Measurements from ENCODE around the gene EPHA6.

DNA sequence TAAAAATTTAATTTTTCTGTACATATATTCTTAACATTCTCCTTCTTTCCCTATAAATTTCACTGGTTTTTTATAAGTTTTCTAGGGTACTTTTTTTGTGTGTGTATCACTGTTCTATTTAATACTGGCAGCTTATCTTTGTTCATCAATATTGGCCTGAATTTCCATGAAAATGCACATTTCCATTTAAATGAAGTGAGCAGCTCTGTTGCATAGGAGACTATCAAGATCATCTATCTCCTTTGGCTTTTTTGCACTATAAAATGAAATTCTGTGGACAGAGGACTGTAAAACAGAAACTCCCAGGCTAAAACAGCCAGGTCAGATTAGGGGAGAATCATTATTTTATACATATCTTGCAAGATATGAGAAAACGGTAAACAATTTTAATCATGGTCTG, 673.2 kb downstream of the EPHA6 start:
- no peak for TF ChIP-seq RAD21 (conservative IDR thresholded peaks at IDR 0.05 in 1 of 2, IDR thresholded peaks at IDR 0.05 in 1 of 2)
- TF ChIP-seq ZSCAN20 (CRISPR knock-in tag; IDR thresholded peaks at IDR 0.05), result no peak
- TF ChIP-seq, protein P1, sequence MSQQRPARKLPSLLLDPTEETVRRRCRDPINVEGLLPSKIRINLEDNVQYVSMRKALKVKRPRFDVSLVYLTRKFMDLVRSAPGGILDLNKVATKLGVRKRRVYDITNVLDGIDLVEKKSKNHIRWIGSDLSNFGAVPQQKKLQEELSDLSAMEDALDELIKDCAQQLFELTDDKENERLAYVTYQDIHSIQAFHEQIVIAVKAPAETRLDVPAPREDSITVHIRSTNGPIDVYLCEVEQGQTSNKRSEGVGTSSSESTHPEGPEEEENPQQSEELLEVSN (IDR thresholded peaks at IDR 0.05; ENCODE audit: borderline replicate concordance, low read depth), result no peak
- TF ChIP-seq, protein P2, sequence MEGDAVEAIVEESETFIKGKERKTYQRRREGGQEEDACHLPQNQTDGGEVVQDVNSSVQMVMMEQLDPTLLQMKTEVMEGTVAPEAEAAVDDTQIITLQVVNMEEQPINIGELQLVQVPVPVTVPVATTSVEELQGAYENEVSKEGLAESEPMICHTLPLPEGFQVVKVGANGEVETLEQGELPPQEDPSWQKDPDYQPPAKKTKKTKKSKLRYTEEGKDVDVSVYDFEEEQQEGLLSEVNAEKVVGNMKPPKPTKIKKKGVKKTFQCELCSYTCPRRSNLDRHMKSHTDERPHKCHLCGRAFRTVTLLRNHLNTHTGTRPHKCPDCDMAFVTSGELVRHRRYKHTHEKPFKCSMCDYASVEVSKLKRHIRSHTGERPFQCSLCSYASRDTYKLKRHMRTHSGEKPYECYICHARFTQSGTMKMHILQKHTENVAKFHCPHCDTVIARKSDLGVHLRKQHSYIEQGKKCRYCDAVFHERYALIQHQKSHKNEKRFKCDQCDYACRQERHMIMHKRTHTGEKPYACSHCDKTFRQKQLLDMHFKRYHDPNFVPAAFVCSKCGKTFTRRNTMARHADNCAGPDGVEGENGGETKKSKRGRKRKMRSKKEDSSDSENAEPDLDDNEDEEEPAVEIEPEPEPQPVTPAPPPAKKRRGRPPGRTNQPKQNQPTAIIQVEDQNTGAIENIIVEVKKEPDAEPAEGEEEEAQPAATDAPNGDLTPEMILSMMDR (IDR thresholded peaks at IDR 0.05), result no peak
- no peak for TF ChIP-seq EP300 (IDR thresholded peaks at IDR 0.05)
- TF ChIP-seq, protein P3, sequence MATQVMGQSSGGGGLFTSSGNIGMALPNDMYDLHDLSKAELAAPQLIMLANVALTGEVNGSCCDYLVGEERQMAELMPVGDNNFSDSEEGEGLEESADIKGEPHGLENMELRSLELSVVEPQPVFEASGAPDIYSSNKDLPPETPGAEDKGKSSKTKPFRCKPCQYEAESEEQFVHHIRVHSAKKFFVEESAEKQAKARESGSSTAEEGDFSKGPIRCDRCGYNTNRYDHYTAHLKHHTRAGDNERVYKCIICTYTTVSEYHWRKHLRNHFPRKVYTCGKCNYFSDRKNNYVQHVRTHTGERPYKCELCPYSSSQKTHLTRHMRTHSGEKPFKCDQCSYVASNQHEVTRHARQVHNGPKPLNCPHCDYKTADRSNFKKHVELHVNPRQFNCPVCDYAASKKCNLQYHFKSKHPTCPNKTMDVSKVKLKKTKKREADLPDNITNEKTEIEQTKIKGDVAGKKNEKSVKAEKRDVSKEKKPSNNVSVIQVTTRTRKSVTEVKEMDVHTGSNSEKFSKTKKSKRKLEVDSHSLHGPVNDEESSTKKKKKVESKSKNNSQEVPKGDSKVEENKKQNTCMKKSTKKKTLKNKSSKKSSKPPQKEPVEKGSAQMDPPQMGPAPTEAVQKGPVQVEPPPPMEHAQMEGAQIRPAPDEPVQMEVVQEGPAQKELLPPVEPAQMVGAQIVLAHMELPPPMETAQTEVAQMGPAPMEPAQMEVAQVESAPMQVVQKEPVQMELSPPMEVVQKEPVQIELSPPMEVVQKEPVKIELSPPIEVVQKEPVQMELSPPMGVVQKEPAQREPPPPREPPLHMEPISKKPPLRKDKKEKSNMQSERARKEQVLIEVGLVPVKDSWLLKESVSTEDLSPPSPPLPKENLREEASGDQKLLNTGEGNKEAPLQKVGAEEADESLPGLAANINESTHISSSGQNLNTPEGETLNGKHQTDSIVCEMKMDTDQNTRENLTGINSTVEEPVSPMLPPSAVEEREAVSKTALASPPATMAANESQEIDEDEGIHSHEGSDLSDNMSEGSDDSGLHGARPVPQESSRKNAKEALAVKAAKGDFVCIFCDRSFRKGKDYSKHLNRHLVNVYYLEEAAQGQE (IDR thresholded peaks at IDR 0.05), result no peak

All from A549 (cell line).